Activated CD4-positive, alpha-beta T cell treated with anti-CD3 and anti-CD28 coated beads, Interleukin-2, amount 50 U/mL, for 48 hours (primary cell): ENCODE measurements around the gene RHBDF1.

Experiments
- DNase-seq, 2 experiments: peaks; one replicate each; pipeline ENCODE4 v3.0.0-alpha.2; 2020

Gene RHBDF1

GRCh38 chr16:72561-73548 lies at the start of gene RHBDF1:
Gene RHBDF1, minus strand, starts transcription at chr16:72631. Its CDS starts 7,616 bp downstream, at chr16:65015.
- DNase-seq, result no peak

GRCh38 chr16:120756-121155 lies 48.3 kb upstream of the RHBDF1 start:
- DNase-seq, result no peak

GRCh38 chr16:119835-120491 lies 47.5 kb upstream of the RHBDF1 start:
- no peak for DNase-seq

- no peak for DNase-seq
Observed at GRCh38 chr16:119295-119694, 46.9 kb upstream of the RHBDF1 start.

GRCh38 chr16:118857-119256 lies 46.4 kb upstream of the RHBDF1 start:
- no peak for DNase-seq

GRCh38 chr16:117379-118365 lies 45.2 kb upstream of the RHBDF1 start:
- DNase-seq, result peak; percentile 66 to 71

- no peak for DNase-seq
Observed at GRCh38 chr16:116015-116414, 43.6 kb upstream of the RHBDF1 start.

GRCh38 chr16:114327-114726 lies 41.9 kb upstream of the RHBDF1 start:
- DNase-seq, result no peak

GRCh38 chr16:112153-112840 lies 39.9 kb upstream of the RHBDF1 start:
- no peak for DNase-seq

GRCh38 chr16:106623-107324 lies 34.3 kb upstream of the RHBDF1 start:
- peak; percentile 44 to 53 for DNase-seq

GRCh38 chr16:105521-105920 lies 33.1 kb upstream of the RHBDF1 start:
- no peak for DNase-seq

- DNase-seq, result no peak
Observed at GRCh38 chr16:104928-105327, 32.5 kb upstream of the RHBDF1 start.

GRCh38 chr16:104355-104754 lies 31.9 kb upstream of the RHBDF1 start:
- no peak for DNase-seq

- no peak for DNase-seq
Observed at GRCh38 chr16:102060-102855, 29.8 kb upstream of the RHBDF1 start.

GRCh38 chr16:101586-101985 lies 29.2 kb upstream of the RHBDF1 start:
- no peak for DNase-seq

GRCh38 chr16:100989-101388 lies 28.6 kb upstream of the RHBDF1 start:
- no peak for DNase-seq

GRCh38 chr16:97822-98221 lies 25.4 kb upstream of the RHBDF1 start:
- DNase-seq, result no peak

GRCh38 chr16:96935-97381 lies 24.5 kb upstream of the RHBDF1 start:
- DNase-seq, result peak; percentile 89 to 91

GRCh38 chr16:94918-95265 lies 22.5 kb upstream of the RHBDF1 start:
- DNase-seq, result no peak
